Iris pigment epithelial cell (primary cell): ENCODE data around the gene MFAP3L.

Experiments used
- DNase-seq: peaks from one replicate; pipeline ENCODE4 v3.0.0-alpha.2; 2011; ENCODE audit warnings: low read depth

MFAP3L gene

GRCh38 chr4:169941141-169941540 is 85.1 kb downstream of the MFAP3L start:
- DNase-seq: no peak

GRCh38 chr4:169940460-169940859 is 85.7 kb downstream of the MFAP3L start:
- DNase-seq: no peak
